Activated CD8-positive, alpha-beta memory T cell treated with anti-CD3 and anti-CD28 coated beads for 24 hours (primary cell): Measurements from ENCODE around the gene ITGB7.
"Not testable (repeated sequence)": the region's sequence is repeated elsewhere in the genome, so short reads cannot be mapped to it uniquely, and the experiment has no call there.

Experiments used
- DNase-seq: peaks from one replicate; pipeline ENCODE4 v3.0.0-alpha.2; 2020

The ITGB7 gene

GRCh38 chr12:53177447-53177846, 29.6 kb downstream of the ITGB7 start:
- peak; percentile 15 for DNase-seq

GRCh38 chr12:53176750-53177149, 30.3 kb downstream of the ITGB7 start:
- peak; percentile 17 for DNase-seq

GRCh38 chr12:53174881-53175491, 32.1 kb downstream of the ITGB7 start:
- DNase-seq: peak; percentile 53

- peak; percentile 40 for DNase-seq
These were observed 33.9 kb downstream of the ITGB7 start for GRCh38 chr12:53173085-53173715.

- peak; percentile 49 for DNase-seq
These were observed 34.7 kb downstream of the ITGB7 start for GRCh38 chr12:53172352-53172751.

- DNase-seq: no peak
These were observed 35.2 kb downstream of the ITGB7 start for GRCh38 chr12:53171725-53172329.

GRCh38 chr12:53170876-53171724, 36.0 kb downstream of the ITGB7 start:
- DNase-seq: peak; percentile 37

- DNase-seq: peak; percentile 32
These were observed 36.8 kb downstream of the ITGB7 start for GRCh38 chr12:53170215-53170614.

GRCh38 chr12:53169644-53170043, 37.4 kb downstream of the ITGB7 start:
- peak; percentile 13 for DNase-seq

- DNase-seq: no peak
These were observed 40.2 kb downstream of the ITGB7 start for GRCh38 chr12:53166837-53167236.

- DNase-seq: not testable (repeated sequence)
These were observed 44.0 kb downstream of the ITGB7 start for GRCh38 chr12:53163008-53163407.

- DNase-seq: no peak
These were observed 45.7 kb downstream of the ITGB7 start for GRCh38 chr12:53161119-53161911.

- no peak for DNase-seq
These were observed 46.4 kb downstream of the ITGB7 start for GRCh38 chr12:53160673-53161072.

GRCh38 chr12:53160000-53160399, 47.1 kb downstream of the ITGB7 start:
- no peak for DNase-seq

GRCh38 chr12:53159195-53159839, 47.7 kb downstream of the ITGB7 start:
- peak; percentile 97 for DNase-seq

GRCh38 chr12:53152390-53152789, 54.7 kb downstream of the ITGB7 start:
- DNase-seq: no peak

- no peak for DNase-seq
These were observed 56.0 kb downstream of the ITGB7 start for GRCh38 chr12:53151039-53151438.

GRCh38 chr12:53147653-53148052, 59.4 kb downstream of the ITGB7 start:
- no peak for DNase-seq

- DNase-seq: no peak
These were observed 59.9 kb downstream of the ITGB7 start for GRCh38 chr12:53147181-53147580.

- no peak for DNase-seq
These were observed 61.4 kb downstream of the ITGB7 start for GRCh38 chr12:53145383-53146260.

- DNase-seq: no peak
These were observed 63.7 kb downstream of the ITGB7 start for GRCh38 chr12:53143355-53143754.
